ENCODE data around the gene NCS1. TPM values are rescaled to one million over a fixed set of nuclear protein-coding genes. Genes with fewer than 3 reads are reported as not detected.

NCS1 gene
- total RNA-seq, 4 donors from 2014 or later = 105 to 231 (median 127) TPM

GRCh38 chr9:130171226-130172148 lies 717 bp upstream of the NCS1 start:
- ATAC-seq = peak; percentile 7
- TF ChIP-seq EP300 (IDR thresholded peaks at IDR 0.05) (no peak), POLR2A (IDR thresholded peaks at IDR 0.05) (no peak), POLR2AphosphoS5 (IDR thresholded peaks at IDR 0.05) (no peak)
- TF ChIP-seq, protein P1, sequence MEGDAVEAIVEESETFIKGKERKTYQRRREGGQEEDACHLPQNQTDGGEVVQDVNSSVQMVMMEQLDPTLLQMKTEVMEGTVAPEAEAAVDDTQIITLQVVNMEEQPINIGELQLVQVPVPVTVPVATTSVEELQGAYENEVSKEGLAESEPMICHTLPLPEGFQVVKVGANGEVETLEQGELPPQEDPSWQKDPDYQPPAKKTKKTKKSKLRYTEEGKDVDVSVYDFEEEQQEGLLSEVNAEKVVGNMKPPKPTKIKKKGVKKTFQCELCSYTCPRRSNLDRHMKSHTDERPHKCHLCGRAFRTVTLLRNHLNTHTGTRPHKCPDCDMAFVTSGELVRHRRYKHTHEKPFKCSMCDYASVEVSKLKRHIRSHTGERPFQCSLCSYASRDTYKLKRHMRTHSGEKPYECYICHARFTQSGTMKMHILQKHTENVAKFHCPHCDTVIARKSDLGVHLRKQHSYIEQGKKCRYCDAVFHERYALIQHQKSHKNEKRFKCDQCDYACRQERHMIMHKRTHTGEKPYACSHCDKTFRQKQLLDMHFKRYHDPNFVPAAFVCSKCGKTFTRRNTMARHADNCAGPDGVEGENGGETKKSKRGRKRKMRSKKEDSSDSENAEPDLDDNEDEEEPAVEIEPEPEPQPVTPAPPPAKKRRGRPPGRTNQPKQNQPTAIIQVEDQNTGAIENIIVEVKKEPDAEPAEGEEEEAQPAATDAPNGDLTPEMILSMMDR (IDR thresholded peaks at IDR 0.05) = no peak
- no peaks in the 10 kb centered on the region for H3K9me3 ChIP-seq
- H3K4me1 ChIP-seq = peaks cover 0 to 48% (median 26%) of the 10 kb centered on the region in 3 donors
- no peaks in the 10 kb centered on the region for H3K27me3 ChIP-seq
- peak overlapping the region in 3 of 4 donors; percentile 72 to 83 (median 82) for H3K27ac ChIP-seq
- H3K36me3 ChIP-seq = no peaks in the 10 kb centered on the region
- H3K4me3 ChIP-seq = peak overlapping the region; percentile 37 to 67
- WGBS, 2 donors (ENCODE audit: low coverage in 1 of 2) = 70% methylated on average over 6 of the region's 45 CpGs; no CpG with 5 or more reads in 1 of the 2 donors

GRCh38 chr9:130172858-130173665 lies 858 bp downstream of the NCS1 start:
- no peaks in the 10 kb centered on the region for H3K27me3 ChIP-seq
- H3K4me3 ChIP-seq = peak overlapping the region; percentile 67 to 97
- H3K9me3 ChIP-seq = no peaks in the 10 kb centered on the region
- peaks cover 0 to 64% (median 28%) of the 10 kb centered on the region in 3 donors for H3K4me1 ChIP-seq
- no CpG with 5 or more reads among the region's 57 CpGs for WGBS, 2 donors (ENCODE audit: low coverage in 1 of 2)
- no peaks in the 10 kb centered on the region for H3K36me3 ChIP-seq
- ATAC-seq = peak; percentile 7
- TF ChIP-seq POLR2AphosphoS5 (IDR thresholded peaks at IDR 0.05) (peak; percentile 28), POLR2A (IDR thresholded peaks at IDR 0.05) (no peak), EP300 (IDR thresholded peaks at IDR 0.05) (no peak)
- TF ChIP-seq, protein P1 (IDR thresholded peaks at IDR 0.05) = peak in 1 of 4 experiments; percentile 35
- peak overlapping the region; percentile 90 to 98 (median 97) for H3K27ac ChIP-seq

DNA sequence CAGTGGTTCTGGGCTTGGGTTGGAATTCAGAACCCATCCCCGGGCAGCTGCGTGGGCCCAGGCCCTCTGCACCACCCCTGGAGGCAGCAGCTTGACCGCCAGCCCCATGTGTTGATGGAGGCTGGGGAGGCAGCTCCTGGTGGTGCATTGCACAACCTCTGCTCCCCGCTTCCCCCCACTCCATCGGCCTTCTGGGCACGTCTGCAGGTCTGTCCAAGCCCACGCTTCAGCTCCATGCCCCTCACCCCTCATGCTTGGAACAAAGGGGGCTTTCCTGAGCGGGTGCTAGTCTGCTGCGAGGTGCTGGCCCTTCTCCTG lies 1.4 kb downstream of the NCS1 start:
- no peak for TF ChIP-seq POLR2AphosphoS5 (IDR thresholded peaks at IDR 0.05)
- TF ChIP-seq, protein P1 (IDR thresholded peaks at IDR 0.05) = peak in 2 of 4 experiments; percentile 12 to 14
- TF ChIP-seq POLR2A (IDR thresholded peaks at IDR 0.05) = peak in 1 of 2 donors; percentile 5
- Histone ChIP-seq H3K36me3 (no peaks in the 10 kb centered on the region), H3K27ac (peak overlapping the region; percentile 90 to 98 (median 97)), H3K9me3 (no peaks in the 10 kb centered on the region), H3K4me1 (peaks cover 0 to 69% (median 29%) of the 10 kb centered on the region in 3 donors), H3K4me3 (peak overlapping the region; percentile 67 to 97), H3K27me3 (no peaks in the 10 kb centered on the region)
- no CpG with 5 or more reads among the region's 9 CpGs for WGBS, 2 donors (ENCODE audit: low coverage in 1 of 2)
- ATAC-seq = no peak

DNA sequence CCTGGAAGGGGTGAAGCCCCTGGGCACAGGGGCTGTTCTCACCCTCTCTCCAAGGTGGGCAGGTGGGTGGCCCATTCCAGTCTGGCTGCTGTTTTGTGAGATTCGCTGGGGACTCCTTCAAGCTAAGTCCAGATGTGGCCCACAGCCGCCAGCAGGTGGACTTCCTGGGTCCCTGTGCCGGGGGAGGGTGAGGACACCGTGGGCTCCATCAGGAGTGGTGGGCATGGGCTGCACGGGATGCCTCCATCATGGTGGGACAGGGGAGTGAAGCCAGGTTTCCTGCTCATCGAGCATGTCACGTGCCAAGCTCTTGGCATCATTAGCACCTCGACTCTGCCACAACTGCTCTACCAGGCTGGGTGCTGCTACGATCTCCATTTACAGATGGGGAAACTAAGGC lies 1.8 kb downstream of the NCS1 start:
- Histone ChIP-seq H3K36me3 (no peaks in the 10 kb centered on the region), H3K27ac (peak overlapping the region; percentile 90 to 98 (median 97)), H3K9me3 (no peaks in the 10 kb centered on the region), H3K4me1 (peaks cover 0 to 69% (median 29%) of the 10 kb centered on the region in 3 donors), H3K4me3 (peak overlapping the region; percentile 67 to 97), H3K27me3 (no peaks in the 10 kb centered on the region)
- ATAC-seq = no peak
- no CpG with 5 or more reads among the region's 9 CpGs for WGBS, 2 donors (ENCODE audit: low coverage in 1 of 2)
- TF ChIP-seq POLR2AphosphoS5 (IDR thresholded peaks at IDR 0.05) = no peak
- TF ChIP-seq, protein P1 (IDR thresholded peaks at IDR 0.05) = no peak
- TF ChIP-seq EP300 (IDR thresholded peaks at IDR 0.05) = no peak
- TF ChIP-seq POLR2A (IDR thresholded peaks at IDR 0.05) = no peak

Data from gastroesophageal sphincter (tissue), 4 donors.